HG03575 (cell line): ENCODE data around the gene MPRIP.
"Not testable (repeated sequence)": the region's sequence is repeated elsewhere in the genome, so short reads cannot be mapped to it uniquely, and the experiment has no call there.

Experiments used
- ATAC-seq: cut with Tn5 transposase; IDR thresholded peaks from one replicate; pipeline ENCODE4 v1.9.1; 2021; ENCODE audit not compliant: unreplicated experiment, insufficient number of reproducible peaks, low FRiP score; ENCODE audit errors: extremely low read depth

MPRIP gene

GRCh38 chr17:17184985-17185757 lies 142.9 kb downstream of the MPRIP start:
- not testable (repeated sequence) for ATAC-seq

- no peak for ATAC-seq
Observed at GRCh38 chr17:17186051-17186450, 143.8 kb downstream of the MPRIP start.

- ATAC-seq: no peak
Observed at GRCh38 chr17:17186551-17187505, 144.6 kb downstream of the MPRIP start.

GRCh38 chr17:17188586-17188985 lies 146.3 kb downstream of the MPRIP start:
- ATAC-seq: no peak

GRCh38 chr17:17189559-17189958 lies 147.3 kb downstream of the MPRIP start:
- no peak for ATAC-seq

- ATAC-seq: no peak
Observed at GRCh38 chr17:17190188-17190587, 147.9 kb downstream of the MPRIP start.

GRCh38 chr17:17191346-17191792 lies 149.1 kb downstream of the MPRIP start:
- no peak for ATAC-seq

- ATAC-seq: no peak
Observed at GRCh38 chr17:17191961-17192381, 149.7 kb downstream of the MPRIP start.

GRCh38 chr17:17195466-17195865 lies 153.2 kb downstream of the MPRIP start:
- not testable (repeated sequence) for ATAC-seq

GRCh38 chr17:17196776-17197175 lies 154.5 kb downstream of the MPRIP start:
- ATAC-seq: no peak

- no peak for ATAC-seq
Observed at GRCh38 chr17:17198281-17198680, 156.0 kb downstream of the MPRIP start.

GRCh38 chr17:17200311-17200710 lies 158.1 kb downstream of the MPRIP start:
- ATAC-seq: no peak

- ATAC-seq: no peak
Observed at GRCh38 chr17:17200831-17201230, 158.6 kb downstream of the MPRIP start.

GRCh38 chr17:17201271-17201670 lies 159.0 kb downstream of the MPRIP start:
- ATAC-seq: no peak

- ATAC-seq: no peak
Observed at GRCh38 chr17:17201907-17202306, 159.7 kb downstream of the MPRIP start.

GRCh38 chr17:17203173-17203730 lies 161.0 kb downstream of the MPRIP start:
- ATAC-seq: no peak

GRCh38 chr17:17204041-17204591 lies 161.9 kb downstream of the MPRIP start:
- no peak for ATAC-seq

GRCh38 chr17:17204635-17205231 lies 162.5 kb downstream of the MPRIP start:
- no peak for ATAC-seq
